IPS-20b (cell line): ENCODE results near the gene PHF21A.
A peak's percentile ranks its signal among the peaks of the same experiment; 100 is the strongest.

Source experiments
- H3K27ac ChIP-seq: one replicate; pipeline ENCODE4 v1.5.1; 2013; ENCODE audit warnings: low read length
- H3K27me3 ChIP-seq: 2 replicates; pipeline ENCODE4 v1.6.1; 2013; ENCODE audit warnings: mild to moderate bottlenecking, low read length, inconsistent platforms; ENCODE audit not compliant: insufficient read depth
- H3K36me3 ChIP-seq: 2 replicates; pipeline ENCODE4 v1.6.1; 2013; ENCODE audit warnings: low read depth, mild to moderate bottlenecking, inconsistent platforms, low read length, moderate library complexity; ENCODE audit not compliant: insufficient read depth
- H3K4me1 ChIP-seq: 2 replicates; pipeline ENCODE4 v1.6.1; 2013; ENCODE audit warnings: mild to moderate bottlenecking, control low read depth, inconsistent platforms, low read length, moderate library complexity; ENCODE audit not compliant: insufficient read depth
- H3K4me3 ChIP-seq: 2 replicates; pipeline ENCODE4 v1.5.1; 2013; ENCODE audit warnings: mild to moderate bottlenecking, low read length, inconsistent platforms
- H3K9ac ChIP-seq: 2 replicates; pipeline ENCODE4 v1.6.1; 2013; ENCODE audit warnings: low read depth, mild to moderate bottlenecking, inconsistent platforms, low read length, moderate library complexity
- H3K9me3 ChIP-seq: 2 replicates; pipeline ENCODE4 v1.6.1; 2013; ENCODE audit warnings: mild to moderate bottlenecking, low read depth, low read length, inconsistent platforms; ENCODE audit not compliant: insufficient read depth

The PHF21A gene

GRCh38 chr11:46050003-46050461 lies 71.2 kb downstream of the PHF21A start:
- H3K27me3 ChIP-seq: no peaks in the 10 kb centered on the region
- H3K27ac ChIP-seq: peak overlapping the region; percentile 57
- peak overlapping the region; percentile 29; the same call in 1 of the 2 replicates for H3K4me3 ChIP-seq
- no peaks in the 10 kb centered on the region for H3K9me3 ChIP-seq
- H3K9ac ChIP-seq: peak overlapping the region; percentile 64; the same call in 1 of the 2 replicates
- H3K4me1 ChIP-seq: peaks cover 59% of the 10 kb centered on the region
- H3K36me3 ChIP-seq: no peaks in the 10 kb centered on the region

- Histone ChIP-seq H3K9me3 (no peaks in the 10 kb centered on the region), H3K27ac (no peak overlapping the region), H3K4me3 (no peak overlapping the region)
These were observed 71.8 kb downstream of the PHF21A start for GRCh38 chr11:46049325-46049897.

GRCh38 chr11:46048198-46048597 lies 73.1 kb downstream of the PHF21A start:
- Histone ChIP-seq H3K9ac (no peak overlapping the region), H3K4me3 (no peak overlapping the region), H3K9me3 (no peaks in the 10 kb centered on the region), H3K27me3 (no peaks in the 10 kb centered on the region), H3K36me3 (no peaks in the 10 kb centered on the region), H3K4me1 (peaks cover 56% of the 10 kb centered on the region), H3K27ac (no peak overlapping the region)

More at GRCh38 chr11:46049325-46049897, 71.8 kb downstream of the PHF21A start:
- no peaks in the 10 kb centered on the region for H3K27me3 ChIP-seq
- no peaks in the 10 kb centered on the region for H3K36me3 ChIP-seq
- H3K9ac ChIP-seq: no peak overlapping the region; the same call in 1 of the 2 replicates
- H3K4me1 ChIP-seq: peaks cover 53% of the 10 kb centered on the region

- no peak overlapping the region for H3K9ac ChIP-seq
- H3K27ac ChIP-seq: no peak overlapping the region
- no peaks in the 10 kb centered on the region for H3K27me3 ChIP-seq
- no peaks in the 10 kb centered on the region for H3K36me3 ChIP-seq
- H3K4me1 ChIP-seq: peaks cover 52% of the 10 kb centered on the region
- H3K9me3 ChIP-seq: no peaks in the 10 kb centered on the region
- H3K4me3 ChIP-seq: no peak overlapping the region
These were observed 73.7 kb downstream of the PHF21A start for GRCh38 chr11:46047520-46047919.

- Histone ChIP-seq H3K36me3 (no peaks in the 10 kb centered on the region), H3K4me3 (no peak overlapping the region), H3K4me1 (peaks cover 35% of the 10 kb centered on the region), H3K9me3 (no peaks in the 10 kb centered on the region), H3K27me3 (no peaks in the 10 kb centered on the region), H3K9ac (no peak overlapping the region), H3K27ac (no peak overlapping the region)
These were observed 75.4 kb downstream of the PHF21A start for GRCh38 chr11:46045811-46046210.

GRCh38 chr11:46044601-46045000 lies 76.7 kb downstream of the PHF21A start:
- Histone ChIP-seq H3K27me3 (no peaks in the 10 kb centered on the region), H3K9ac (no peak overlapping the region), H3K4me1 (peaks cover 23% of the 10 kb centered on the region), H3K36me3 (no peaks in the 10 kb centered on the region), H3K9me3 (no peaks in the 10 kb centered on the region), H3K27ac (no peak overlapping the region), H3K4me3 (no peak overlapping the region)

- Histone ChIP-seq H3K4me3 (no peak overlapping the region), H3K9ac (no peak overlapping the region), H3K27me3 (no peaks in the 10 kb centered on the region), H3K27ac (no peak overlapping the region), H3K9me3 (no peaks in the 10 kb centered on the region), H3K4me1 (peaks cover 7% of the 10 kb centered on the region; the same call in 1 of the 2 replicates), H3K36me3 (no peaks in the 10 kb centered on the region)
These were observed 81.3 kb downstream of the PHF21A start for GRCh38 chr11:46039990-46040389.

GRCh38 chr11:46038529-46038928 lies 82.7 kb downstream of the PHF21A start:
- Histone ChIP-seq H3K4me3 (no peak overlapping the region), H3K9ac (no peak overlapping the region), H3K27ac (no peak overlapping the region), H3K27me3 (no peaks in the 10 kb centered on the region), H3K4me1 (peaks cover 2% of the 10 kb centered on the region; the same call in 1 of the 2 replicates), H3K9me3 (no peaks in the 10 kb centered on the region), H3K36me3 (no peaks in the 10 kb centered on the region)

GRCh38 chr11:46036969-46037368 lies 84.3 kb downstream of the PHF21A start:
- no peak overlapping the region for H3K27ac ChIP-seq
- no peaks in the 10 kb centered on the region for H3K4me1 ChIP-seq
- no peak overlapping the region for H3K4me3 ChIP-seq
- H3K9ac ChIP-seq: no peak overlapping the region
- H3K27me3 ChIP-seq: no peaks in the 10 kb centered on the region
- H3K9me3 ChIP-seq: no peaks in the 10 kb centered on the region
- no peaks in the 10 kb centered on the region for H3K36me3 ChIP-seq

GRCh38 chr11:46036009-46036408 lies 85.2 kb downstream of the PHF21A start:
- H3K4me1 ChIP-seq: no peaks in the 10 kb centered on the region
- H3K4me3 ChIP-seq: no peak overlapping the region
- no peak overlapping the region for H3K27ac ChIP-seq
- H3K27me3 ChIP-seq: no peaks in the 10 kb centered on the region
- H3K9me3 ChIP-seq: no peaks in the 10 kb centered on the region
- no peak overlapping the region for H3K9ac ChIP-seq
- H3K36me3 ChIP-seq: no peaks in the 10 kb centered on the region

GRCh38 chr11:46034041-46034440 lies 87.2 kb downstream of the PHF21A start:
- Histone ChIP-seq H3K9me3 (no peaks in the 10 kb centered on the region), H3K4me1 (no peaks in the 10 kb centered on the region), H3K27ac (no peak overlapping the region), H3K4me3 (no peak overlapping the region), H3K9ac (no peak overlapping the region), H3K36me3 (no peaks in the 10 kb centered on the region), H3K27me3 (no peaks in the 10 kb centered on the region)

- H3K4me3 ChIP-seq: no peak overlapping the region
- H3K36me3 ChIP-seq: no peaks in the 10 kb centered on the region
- no peaks in the 10 kb centered on the region for H3K9me3 ChIP-seq
- H3K9ac ChIP-seq: no peak overlapping the region
- H3K27ac ChIP-seq: no peak overlapping the region
- H3K4me1 ChIP-seq: peaks cover 7% of the 10 kb centered on the region
- no peaks in the 10 kb centered on the region for H3K27me3 ChIP-seq
These were observed 94.5 kb downstream of the PHF21A start for GRCh38 chr11:46026606-46027293.
